GM12892 (cell line): ENCODE measurements around the gene TLE7.

Experiments
- POLR2A ChIP-seq: IDR thresholded peaks from 2 replicates; pipeline ENCODE4 v1.6.1; 2011; ENCODE audit warnings: low read depth, low read length, control low read depth
- POLR2AphosphoS5 ChIP-seq: IDR thresholded peaks from 2 replicates; pipeline ENCODE4 v1.6.1; 2011; ENCODE audit warnings: low read depth, low read length, control low read depth
- TAF1 ChIP-seq: IDR thresholded peaks from 2 replicates; pipeline ENCODE4 v1.6.1; 2011; ENCODE audit warnings: low read depth, mild to moderate bottlenecking, control low read depth, low read length, borderline replicate concordance

- no peak for TF ChIP-seq POLR2A
- TF ChIP-seq POLR2AphosphoS5: no peak
- no peak for TF ChIP-seq TAF1
Observed at GRCh38 chr16:71464231-71464630, 22.4 kb upstream of the TLE7 start.
